ENCODE measurements around the gene PLCB4. TPM values are rescaled to one million over a fixed set of nuclear protein-coding genes. Genes with fewer than 3 reads are reported as not detected.

The PLCB4 gene
- total RNA-seq, 1 donor from 2014 or later: 38.0 TPM

DNA sequence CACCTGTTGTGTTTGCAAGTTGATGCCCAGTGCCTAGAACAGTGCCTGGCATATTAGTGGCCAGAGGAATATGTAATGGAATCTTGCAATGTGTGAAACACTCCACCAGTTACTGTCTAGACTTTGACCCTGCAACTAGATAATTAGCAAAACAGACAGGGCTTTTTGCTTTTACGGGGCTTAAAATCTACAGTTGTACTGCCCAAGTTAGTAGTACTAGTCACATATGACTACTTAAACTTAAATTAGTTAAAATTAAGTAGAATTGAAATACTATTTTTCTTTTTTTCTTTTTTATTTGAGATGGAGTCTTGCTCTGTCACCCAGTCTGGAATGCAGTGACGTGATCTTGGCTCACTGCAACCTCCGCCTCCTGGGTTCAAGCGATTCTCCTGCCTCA is 44.3 kb upstream of the PLCB4 start:
- intact Hi-C loops (cut with DNase I): no loop called here

DNA sequence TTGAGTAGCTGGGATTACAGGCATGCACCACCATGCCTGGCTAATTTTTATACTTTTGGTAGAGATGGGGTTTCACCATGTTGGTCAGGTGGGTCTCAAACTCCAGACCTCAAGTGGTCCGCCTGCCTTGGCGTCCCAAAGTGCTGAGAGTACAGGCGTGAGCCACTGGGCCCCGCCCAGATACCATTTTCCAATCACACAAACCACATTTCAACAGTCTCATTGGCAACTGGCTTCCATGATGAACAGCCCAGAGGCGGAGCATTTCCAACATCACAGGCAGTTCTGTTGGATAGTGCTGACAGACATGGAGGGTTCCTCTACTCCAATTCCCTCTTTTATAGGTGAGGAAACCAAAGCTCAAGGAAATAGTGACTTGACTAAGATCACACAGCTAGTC is 43.9 kb upstream of the PLCB4 start:
- intact Hi-C loops (cut with DNase I): no loop called here
- no peak for DNase-seq (ENCODE audit: low spot score in 2 of 2)
- no peaks in the 10 kb centered on the region for H3K4me1 ChIP-seq
- no peak overlapping the region for H3K27ac ChIP-seq
- H3K9me3 ChIP-seq: no peaks in the 10 kb centered on the region
- TF ChIP-seq, protein P1, sequence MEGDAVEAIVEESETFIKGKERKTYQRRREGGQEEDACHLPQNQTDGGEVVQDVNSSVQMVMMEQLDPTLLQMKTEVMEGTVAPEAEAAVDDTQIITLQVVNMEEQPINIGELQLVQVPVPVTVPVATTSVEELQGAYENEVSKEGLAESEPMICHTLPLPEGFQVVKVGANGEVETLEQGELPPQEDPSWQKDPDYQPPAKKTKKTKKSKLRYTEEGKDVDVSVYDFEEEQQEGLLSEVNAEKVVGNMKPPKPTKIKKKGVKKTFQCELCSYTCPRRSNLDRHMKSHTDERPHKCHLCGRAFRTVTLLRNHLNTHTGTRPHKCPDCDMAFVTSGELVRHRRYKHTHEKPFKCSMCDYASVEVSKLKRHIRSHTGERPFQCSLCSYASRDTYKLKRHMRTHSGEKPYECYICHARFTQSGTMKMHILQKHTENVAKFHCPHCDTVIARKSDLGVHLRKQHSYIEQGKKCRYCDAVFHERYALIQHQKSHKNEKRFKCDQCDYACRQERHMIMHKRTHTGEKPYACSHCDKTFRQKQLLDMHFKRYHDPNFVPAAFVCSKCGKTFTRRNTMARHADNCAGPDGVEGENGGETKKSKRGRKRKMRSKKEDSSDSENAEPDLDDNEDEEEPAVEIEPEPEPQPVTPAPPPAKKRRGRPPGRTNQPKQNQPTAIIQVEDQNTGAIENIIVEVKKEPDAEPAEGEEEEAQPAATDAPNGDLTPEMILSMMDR (IDR thresholded peaks at IDR 0.05): no peak
- no peaks in the 10 kb centered on the region for H3K36me3 ChIP-seq
- no peak overlapping the region for H3K4me3 ChIP-seq
- H3K27me3 ChIP-seq: no peaks in the 10 kb centered on the region

More for the DNA sequence above, 44.3 kb upstream of the PLCB4 start:
- Histone ChIP-seq H3K4me1 (no peaks in the 10 kb centered on the region), H3K4me3 (no peak overlapping the region), H3K27ac (no peak overlapping the region), H3K9me3 (no peaks in the 10 kb centered on the region), H3K36me3 (no peaks in the 10 kb centered on the region), H3K27me3 (no peaks in the 10 kb centered on the region)
- TF ChIP-seq, protein P1 (IDR thresholded peaks at IDR 0.05): no peak
- no peak for DNase-seq (ENCODE audit: low spot score in 2 of 2)

DNA sequence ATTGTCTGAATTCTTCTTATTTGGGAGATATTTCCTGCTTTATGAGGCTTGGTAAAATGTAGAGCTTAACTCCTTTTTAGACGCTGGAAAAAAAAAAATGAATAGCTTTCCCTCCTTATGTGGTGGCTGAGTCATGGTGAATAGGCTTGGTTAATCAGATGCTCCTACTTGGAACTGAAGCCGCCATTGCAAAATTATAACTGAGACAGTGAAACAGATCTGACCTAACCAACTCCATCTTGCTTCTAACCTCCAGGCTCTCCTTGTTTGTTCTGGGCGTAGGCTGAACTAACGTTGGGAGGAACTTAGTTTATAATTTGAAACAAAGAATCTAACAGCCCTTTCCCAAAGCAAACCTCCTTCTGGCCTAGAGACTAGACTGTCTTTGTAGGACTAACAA is 43.2 kb upstream of the PLCB4 start:
- TF ChIP-seq, protein P1 (IDR thresholded peaks at IDR 0.05): no peak
- Histone ChIP-seq H3K4me1 (no peaks in the 10 kb centered on the region), H3K4me3 (no peak overlapping the region), H3K27me3 (no peaks in the 10 kb centered on the region), H3K27ac (no peak overlapping the region), H3K36me3 (no peaks in the 10 kb centered on the region), H3K9me3 (no peaks in the 10 kb centered on the region)
- intact Hi-C loops (cut with DNase I): no loop called here
- no peak for DNase-seq (ENCODE audit: low spot score in 2 of 2)

DNA sequence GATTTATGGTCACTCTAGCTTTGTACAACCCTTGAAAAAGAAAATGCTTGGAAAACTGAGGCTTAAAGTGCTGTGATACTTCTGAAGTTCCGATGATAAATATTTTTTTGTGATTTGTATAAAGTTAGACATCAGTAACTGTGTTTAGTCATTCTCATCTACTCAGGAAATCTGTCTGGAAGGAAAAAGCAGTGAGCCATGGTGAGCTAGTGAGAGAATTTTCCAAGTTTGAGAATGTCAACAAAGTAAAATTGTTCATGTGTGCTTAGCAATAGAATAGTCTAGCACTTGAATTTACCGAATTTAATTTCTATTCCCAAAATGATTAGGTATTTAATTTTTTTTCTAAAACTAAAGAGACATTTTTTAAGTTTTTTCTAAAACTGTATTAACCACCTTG is 41.3 kb upstream of the PLCB4 start:
- Histone ChIP-seq H3K27me3 (no peaks in the 10 kb centered on the region), H3K27ac (no peak overlapping the region), H3K9me3 (no peaks in the 10 kb centered on the region), H3K4me1 (no peaks in the 10 kb centered on the region), H3K36me3 (no peaks in the 10 kb centered on the region), H3K4me3 (no peak overlapping the region)
- no peak for DNase-seq (ENCODE audit: low spot score in 2 of 2)
- TF ChIP-seq, protein P1 (IDR thresholded peaks at IDR 0.05): no peak
- intact Hi-C loops (cut with DNase I): no loop called here

DNA sequence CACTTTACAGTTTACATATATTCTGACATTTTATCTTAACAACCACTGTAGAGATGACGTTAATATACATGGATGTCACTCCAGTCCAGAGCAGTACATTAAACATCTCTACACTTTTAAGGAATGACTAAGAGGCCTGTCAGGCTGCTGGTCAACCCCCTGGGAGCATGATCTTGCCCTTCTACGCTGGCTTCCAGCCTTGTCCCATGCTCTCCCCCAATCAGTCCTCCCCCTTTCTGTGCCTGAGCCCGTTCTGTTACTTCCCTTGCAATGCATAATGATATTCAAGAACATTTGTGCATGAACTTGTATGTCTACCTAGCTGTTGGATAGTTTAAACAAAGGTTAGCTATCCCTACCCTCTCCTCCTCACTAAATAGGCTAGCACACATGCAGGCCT is 40.5 kb upstream of the PLCB4 start:
- H3K4me3 ChIP-seq: no peak overlapping the region
- no peak overlapping the region for H3K27ac ChIP-seq
- H3K9me3 ChIP-seq: no peaks in the 10 kb centered on the region
- intact Hi-C loops (cut with DNase I): no loop called here
- H3K27me3 ChIP-seq: no peaks in the 10 kb centered on the region
- TF ChIP-seq, protein P1 (IDR thresholded peaks at IDR 0.05): no peak
- no peaks in the 10 kb centered on the region for H3K4me1 ChIP-seq
- DNase-seq (ENCODE audit: low spot score in 2 of 2): no peak
- no peaks in the 10 kb centered on the region for H3K36me3 ChIP-seq

DNA sequence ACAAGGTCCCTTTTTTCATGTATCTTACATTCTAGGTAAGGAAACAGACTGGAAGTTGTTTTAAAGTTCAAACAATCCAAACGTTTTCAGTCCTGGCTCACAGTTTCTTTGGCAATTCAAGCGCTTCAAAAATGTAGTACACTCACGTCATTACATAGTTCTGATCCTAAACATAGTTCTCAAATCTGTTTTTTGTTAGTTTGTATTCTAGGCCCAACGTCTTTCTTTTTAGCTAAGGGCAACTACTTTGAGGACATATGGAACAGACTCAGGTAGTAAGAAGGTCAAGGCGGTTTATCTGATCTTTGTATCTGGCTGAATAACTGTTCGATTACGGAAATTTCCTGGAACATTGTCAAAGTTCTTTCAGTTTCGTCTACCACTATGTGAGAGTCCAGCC is 36.9 kb upstream of the PLCB4 start:
- TF ChIP-seq, protein P1 (IDR thresholded peaks at IDR 0.05): no peak
- Histone ChIP-seq H3K36me3 (no peaks in the 10 kb centered on the region), H3K4me3 (no peak overlapping the region), H3K4me1 (no peaks in the 10 kb centered on the region), H3K9me3 (no peaks in the 10 kb centered on the region), H3K27me3 (no peaks in the 10 kb centered on the region), H3K27ac (peak overlapping the region; percentile 43 to 48)
- intact Hi-C loops (cut with DNase I): no loop called here
- no peak for DNase-seq (ENCODE audit: low spot score in 2 of 2)
